K562 (cell line): ENCODE data around the gene SFT2D2. TPM values are rescaled to one million over a fixed set of nuclear protein-coding genes. Genes with fewer than 3 reads are reported as not detected.
A peak's percentile ranks its signal among the peaks of the same experiment; 100 is the strongest.

ENCODE experiments used
- BCLAF1 ChIP-seq, 2 experiments: fragments of 450-650 bp in 1 of 2; IDR thresholded peaks; 2 replicates each; pipeline ENCODE4 v1.6.1; 2011 to 2017; ENCODE audit warnings: low read depth in 2 of 2, antibody characterized with exemption in 1 of 2, borderline replicate concordance in 1 of 2, low read length in 1 of 2, mild to moderate bottlenecking in 1 of 2, mixed read lengths in 1 of 2; ENCODE audit not compliant: control insufficient read depth in 1 of 2
- CHD2 ChIP-seq: IDR thresholded peaks from 2 replicates; pipeline ENCODE4 v1.6.1; 2011; ENCODE audit warnings: low read depth, low read length
- DNMT1 ChIP-seq: fragments of 450-650 bp; IDR thresholded peaks from 2 replicates; pipeline ENCODE4 v1.6.1; 2016; ENCODE audit warnings: antibody characterized with exemption, mild to moderate bottlenecking
- ELK3 ChIP-seq: fragments of 450-650 bp; formaldehyde crosslinking; IDR thresholded peaks from 2 replicates; pipeline ENCODE4 v1.4.0; 2020; ENCODE audit warnings: mild to moderate bottlenecking
- FOXO4 ChIP-seq: fragments of 450-650 bp; formaldehyde crosslinking; IDR thresholded peaks from 2 replicates; pipeline ENCODE4 v1.4.0; 2020; ENCODE audit warnings: mild to moderate bottlenecking, moderate library complexity
- HDGF ChIP-seq: fragments of 450-650 bp; IDR thresholded peaks from 2 replicates; pipeline ENCODE4 v1.6.1; 2016
- HNRNPL ChIP-seq: fragments of 200-400 bp; formaldehyde crosslinking; IDR thresholded peaks from 2 replicates; pipeline ENCODE4 v1.6.1; 2017; ENCODE audit warnings: low read depth, mild to moderate bottlenecking, low read length
- KAT8 ChIP-seq: fragments of 450-650 bp; IDR thresholded peaks from 2 replicates; pipeline ENCODE4 v1.6.1; 2016; ENCODE audit warnings: low read depth, mild to moderate bottlenecking
- KLF16 ChIP-seq: IDR thresholded peaks from 2 replicates; pipeline ENCODE4 v1.6.1; 2016; ENCODE audit warnings: antibody characterized with exemption
- MAFG ChIP-seq: fragments of 450-650 bp; conservative IDR thresholded peaks from 2 replicates; pipeline ENCODE4 v1.6.1; 2016; ENCODE audit warnings: missing genetic modification characterization, missing compliant biosample characterization
- MTF1 ChIP-seq: fragments of 250-450 bp; sonication (Bioruptor Pico); IDR thresholded peaks from 2 replicates; pipeline ENCODE4 v1.9.0; 2021; ENCODE audit warnings: moderate library complexity, mild to moderate bottlenecking, inconsistent platforms, borderline replicate concordance
- MYC ChIP-seq, 2 experiments: fragments of 250-450 bp in 1 of 2; sonication (Bioruptor Pico) in 1 of 2; IDR thresholded peaks; 2 replicates each; pipeline versions ENCODE4 v1.5.1 to v1.6.1; 2012 to 2021; ENCODE audit warnings: low read depth in 2 of 2, borderline replicate concordance in 1 of 2, improper control_type of control experiment in 1 of 2, low read length in 1 of 2, mild to moderate bottlenecking in 1 of 2, moderate library complexity in 1 of 2
- NCOA4 ChIP-seq: fragments of 450-650 bp; IDR thresholded peaks from 2 replicates; pipeline ENCODE4 v1.6.1; 2018; ENCODE audit warnings: mild to moderate bottlenecking; ENCODE audit not compliant: partially characterized antibody
- PBX2 ChIP-seq, 2 experiments: IDR thresholded peaks in 1 of 2; conservative IDR thresholded peaks in 1 of 2; 2 replicates each; pipeline ENCODE4 v1.6.1; 2016; ENCODE audit warnings: low read depth in 2 of 2, mild to moderate bottlenecking in 1 of 2, missing compliant biosample characterization in 1 of 2, missing genetic modification characterization in 1 of 2, moderate library complexity in 1 of 2
- POLR2AphosphoS2 ChIP-seq: IDR thresholded peaks from 2 replicates; pipeline ENCODE4 v1.6.1; 2012; ENCODE audit warnings: low read length, improper control_type of control experiment
- POLR3G ChIP-seq: IDR thresholded peaks from 2 replicates; pipeline ENCODE4 v1.6.1; 2011; ENCODE audit not compliant: insufficient read length, insufficient replicate concordance; ENCODE audit errors: extremely low read depth
- ZNF384 ChIP-seq: IDR thresholded peaks from 2 replicates; pipeline ENCODE4 v1.6.1; 2012; ENCODE audit warnings: low read depth, low read length, improper control_type of control experiment
- ZNF512 ChIP-seq: IDR thresholded peaks from 2 replicates; pipeline ENCODE4 v1.6.1; 2016; ENCODE audit warnings: missing genetic modification characterization, missing compliant biosample characterization
- polyA plus RNA-seq, 8 experiments: library from polyadenylated mRNA; depleted of rRNA in 4 of 8; stranded (reverse) in 5 of 8; unstranded in 3 of 8; fragments of >200 nt; fragmentation: Nextera tagmentation in 2 of 8; fragmentation: Illumina TruSeq in 1 of 8; extraction: Ambion mirVana in 2 of 8; extraction: Trizol in 1 of 8; gene quantifications; 2 replicates each; pipeline versions ENCODE4 v1.2.1 to v1.2.3, GENCODE V29; 2011 to 2014; ENCODE audit warnings: inconsistent platforms in 1 of 8, missing spikeins in 1 of 8
- total RNA-seq, 7 experiments: library from RNA; depleted of rRNA in 6 of 7; stranded (reverse); fragments of >200 nt in 6 of 7; fragmentation: Illumina TruSeq in 2 of 7; extraction: Trizol in 2 of 7; gene quantifications; 2 replicates each; pipeline versions ENCODE4 v1.2.1 to v1.2.3, GENCODE V29; 2011 to 2021; ENCODE audit warnings: low replicate concordance in 1 of 7

Gene SFT2D2
- total and polyA plus RNA-seq, 9 of the 15 experiments (the other 6 are each of a cell fraction or from before 2014, with no cell fraction given), result 3.4 to 50.1 (median 21.6) TPM

GRCh38 chr1:168287237-168287664 lies 61.4 kb downstream of the SFT2D2 start (continued):
- TF ChIP-seq POLR2AphosphoS2 (no peak), KAT8 (no peak), HNRNPL (no peak), KLF16 (no peak), BCLAF1 (IDR thresholded peaks at IDR 0.05; ENCODE audit: borderline replicate concordance in 1 of 2, control insufficient read depth in 1 of 2, low read depth in 2 of 2, low read length in 1 of 2) (no peak), CHD2 (no peak), POLR3G (no peak), ZNF512 (tag) (no peak), MYC (IDR thresholded peaks at IDR 0.05; ENCODE audit: low read depth, low read length) (no peak), MYC (CRISPR knock-in tag; IDR thresholded peaks at IDR 0.05; ENCODE audit: borderline replicate concordance, low read depth) (no peak), FOXO4 (CRISPR knock-in tag) (no peak), DNMT1 (no peak), NCOA4 (no peak), ZNF384 (peak; percentile 63; the same call in 1 of the 2 replicates), MAFG (peak; percentile 90), PBX2 (CRISPR knock-in tag; IDR thresholded peaks at IDR 0.05; ENCODE audit: low read depth) (no peak), PBX2 (tag; conservative IDR thresholded peaks at IDR 0.05; ENCODE audit: low read depth) (peak; percentile 50), HDGF (no peak), ELK3 (CRISPR knock-in tag) (no peak), MTF1 (CRISPR knock-in tag) (no peak)
